DMS153 treated with DMSO at 0.1 percent for 48 hours (cell line): ENCODE data around the gene PXN.
"Not testable (repeated sequence)": the region's sequence is repeated elsewhere in the genome, so short reads cannot be mapped to it uniquely, and the experiment has no call there.

Experiments
- DNase-seq: peaks from one replicate; lab custom pipeline; 2025; ENCODE audit not compliant: unreplicated experiment; lab: John Stamatoyannopoulos, UW

Gene PXN

GRCh38 chr12:120242275-120242799, 23.2 kb downstream of the PXN start:
- no peak for DNase-seq

GRCh38 chr12:120241561-120242274, 23.8 kb downstream of the PXN start:
- DNase-seq = no peak

- DNase-seq = no peak
These were observed 25.1 kb downstream of the PXN start for GRCh38 chr12:120240495-120240833.

- DNase-seq = no peak
These were observed 25.6 kb downstream of the PXN start for GRCh38 chr12:120239776-120240494.

GRCh38 chr12:120238839-120239445, 26.6 kb downstream of the PXN start:
- no peak for DNase-seq

GRCh38 chr12:120238217-120238616, 27.3 kb downstream of the PXN start:
- DNase-seq = no peak

- DNase-seq = no peak
These were observed 28.0 kb downstream of the PXN start for GRCh38 chr12:120237360-120238171.

GRCh38 chr12:120236809-120237208, 28.7 kb downstream of the PXN start:
- not testable (repeated sequence) for DNase-seq

GRCh38 chr12:120235369-120236323, 29.9 kb downstream of the PXN start:
- no peak for DNase-seq

- DNase-seq = peak; percentile 59
These were observed 30.7 kb downstream of the PXN start for GRCh38 chr12:120234643-120235368.

GRCh38 chr12:120231316-120232011, 34.1 kb downstream of the PXN start:
- peak; percentile 51 for DNase-seq

- DNase-seq = no peak
These were observed 34.6 kb downstream of the PXN start for GRCh38 chr12:120230974-120231315.

GRCh38 chr12:120230326-120230973, 35.1 kb downstream of the PXN start:
- peak; percentile 6 for DNase-seq

GRCh38 chr12:120229487-120230325, 35.8 kb downstream of the PXN start:
- peak; percentile 2 for DNase-seq

- no peak for DNase-seq
These were observed 36.5 kb downstream of the PXN start for GRCh38 chr12:120229071-120229486.

GRCh38 chr12:120228291-120229070, 37.0 kb downstream of the PXN start:
- DNase-seq = peak; percentile 74

GRCh38 chr12:120228041-120228290, 37.6 kb downstream of the PXN start:
- DNase-seq = no peak
